ENCODE data around the gene IL9R.

IL9R gene

GRCh38 chrX:155997436-155997835 is at the start of gene IL9R:
TSS of gene IL9R (plus strand) at chrX:155997696. CDS start at chrX:155997760, 64 bp downstream.
- H3K9me3 ChIP-seq (ENCODE audit: insufficient read depth, low read depth, low read length), result peaks cover 64% of the 10 kb centered on the region
- H3K9ac ChIP-seq (ENCODE audit: low read depth, low read length), result no peak within 1 kb of the TSS
- no peak within 1 kb of the TSS for H3K27ac ChIP-seq (ENCODE audit: low read length)
- H3K27me3 ChIP-seq (ENCODE audit: insufficient read depth, low read length), result no peaks in the 10 kb centered on the region
- H3K4me1 ChIP-seq (ENCODE audit: insufficient read depth, low read length), result no peaks in the 10 kb centered on the region
- no peak within 1 kb of the TSS for H3K4me3 ChIP-seq (ENCODE audit: low read length)
- no peaks in the 10 kb centered on the region for H3K36me3 ChIP-seq (ENCODE audit: insufficient read depth, low read depth, low read length)

- H3K27me3 ChIP-seq (ENCODE audit: insufficient read depth, low read length), result no peaks in the 10 kb centered on the region
- peaks cover 68% of the 10 kb centered on the region for H3K9me3 ChIP-seq (ENCODE audit: insufficient read depth, low read depth, low read length)
- H3K4me1 ChIP-seq (ENCODE audit: insufficient read depth, low read length), result no peaks in the 10 kb centered on the region
- no peaks in the 10 kb centered on the region for H3K36me3 ChIP-seq (ENCODE audit: insufficient read depth, low read depth, low read length)
- no peak overlapping the region for H3K4me3 ChIP-seq (ENCODE audit: low read length)
- no peak overlapping the region for H3K27ac ChIP-seq (ENCODE audit: low read length)
- H3K9ac ChIP-seq (ENCODE audit: low read depth, low read length), result no peak overlapping the region
Measured at GRCh38 chrX:155949098-155949497, 48.4 kb upstream of the IL9R start.

GRCh38 chrX:155951237-155951789 is 46.2 kb upstream of the IL9R start:
- no peak overlapping the region for H3K4me3 ChIP-seq (ENCODE audit: low read length)
- H3K4me1 ChIP-seq (ENCODE audit: insufficient read depth, low read length), result no peaks in the 10 kb centered on the region
- no peaks in the 10 kb centered on the region for H3K27me3 ChIP-seq (ENCODE audit: insufficient read depth, low read length)
- no peaks in the 10 kb centered on the region for H3K36me3 ChIP-seq (ENCODE audit: insufficient read depth, low read depth, low read length)
- H3K9ac ChIP-seq (ENCODE audit: low read depth, low read length), result no peak overlapping the region
- H3K27ac ChIP-seq (ENCODE audit: low read length), result no peak overlapping the region
- peaks cover 75% of the 10 kb centered on the region for H3K9me3 ChIP-seq (ENCODE audit: insufficient read depth, low read depth, low read length)

- Histone ChIP-seq H3K9me3 (ENCODE audit: insufficient read depth, low read depth, low read length) (peaks cover 74% of the 10 kb centered on the region), H3K9ac (ENCODE audit: low read depth, low read length) (no peak overlapping the region), H3K4me1 (ENCODE audit: insufficient read depth, low read length) (peaks cover 2% of the 10 kb centered on the region; the same call in 1 of the 2 replicates), H3K27me3 (ENCODE audit: insufficient read depth, low read length) (no peaks in the 10 kb centered on the region), H3K36me3 (ENCODE audit: insufficient read depth, low read depth, low read length) (no peaks in the 10 kb centered on the region), H3K4me3 (ENCODE audit: low read length) (no peak overlapping the region), H3K27ac (ENCODE audit: low read length) (no peak overlapping the region)
Measured at GRCh38 chrX:155953055-155953454, 44.4 kb upstream of the IL9R start.

GRCh38 chrX:155954793-155955192 is 42.7 kb upstream of the IL9R start:
- H3K9ac ChIP-seq (ENCODE audit: low read depth, low read length), result no peak overlapping the region
- no peaks in the 10 kb centered on the region for H3K27me3 ChIP-seq (ENCODE audit: insufficient read depth, low read length)
- H3K9me3 ChIP-seq (ENCODE audit: insufficient read depth, low read depth, low read length), result peaks cover 62% of the 10 kb centered on the region
- no peak overlapping the region for H3K27ac ChIP-seq (ENCODE audit: low read length)
- H3K4me3 ChIP-seq (ENCODE audit: low read length), result no peak overlapping the region
- peaks cover 2% of the 10 kb centered on the region; the same call in 1 of the 2 replicates for H3K4me1 ChIP-seq (ENCODE audit: insufficient read depth, low read length)
- no peaks in the 10 kb centered on the region for H3K36me3 ChIP-seq (ENCODE audit: insufficient read depth, low read depth, low read length)

- H3K36me3 ChIP-seq (ENCODE audit: insufficient read depth, low read depth, low read length), result no peaks in the 10 kb centered on the region
- H3K4me1 ChIP-seq (ENCODE audit: insufficient read depth, low read length), result peaks cover 2% of the 10 kb centered on the region; the same call in 1 of the 2 replicates
- no peak overlapping the region for H3K27ac ChIP-seq (ENCODE audit: low read length)
- H3K9me3 ChIP-seq (ENCODE audit: insufficient read depth, low read depth, low read length), result peaks cover 52% of the 10 kb centered on the region
- no peak overlapping the region for H3K4me3 ChIP-seq (ENCODE audit: low read length)
- H3K27me3 ChIP-seq (ENCODE audit: insufficient read depth, low read length), result no peaks in the 10 kb centered on the region
- H3K9ac ChIP-seq (ENCODE audit: low read depth, low read length), result no peak overlapping the region
Measured at GRCh38 chrX:155956099-155956498, 41.4 kb upstream of the IL9R start.

- H3K36me3 ChIP-seq (ENCODE audit: insufficient read depth, low read depth, low read length), result no peaks in the 10 kb centered on the region
- H3K9me3 ChIP-seq (ENCODE audit: insufficient read depth, low read depth, low read length), result peaks cover 51% of the 10 kb centered on the region
- no peak overlapping the region for H3K9ac ChIP-seq (ENCODE audit: low read depth, low read length)
- peaks cover 2% of the 10 kb centered on the region; the same call in 1 of the 2 replicates for H3K4me1 ChIP-seq (ENCODE audit: insufficient read depth, low read length)
- no peaks in the 10 kb centered on the region for H3K27me3 ChIP-seq (ENCODE audit: insufficient read depth, low read length)
- H3K4me3 ChIP-seq (ENCODE audit: low read length), result no peak overlapping the region
- H3K27ac ChIP-seq (ENCODE audit: low read length), result no peak overlapping the region
Measured at GRCh38 chrX:155956649-155957048, 40.8 kb upstream of the IL9R start.

GRCh38 chrX:155957843-155958242 is 39.7 kb upstream of the IL9R start:
- Histone ChIP-seq H3K27ac (ENCODE audit: low read length) (no peak overlapping the region), H3K4me3 (ENCODE audit: low read length) (peak overlapping the region; percentile 0; the same call in 1 of the 2 replicates), H3K4me1 (ENCODE audit: insufficient read depth, low read length) (peaks cover 2% of the 10 kb centered on the region; the same call in 1 of the 2 replicates), H3K36me3 (ENCODE audit: insufficient read depth, low read depth, low read length) (no peaks in the 10 kb centered on the region), H3K9me3 (ENCODE audit: insufficient read depth, low read depth, low read length) (peaks cover 51% of the 10 kb centered on the region), H3K27me3 (ENCODE audit: insufficient read depth, low read length) (no peaks in the 10 kb centered on the region), H3K9ac (ENCODE audit: low read depth, low read length) (no peak overlapping the region)

GRCh38 chrX:155959018-155959587 is 38.4 kb upstream of the IL9R start:
- Histone ChIP-seq H3K27ac (ENCODE audit: low read length) (no peak overlapping the region), H3K9ac (ENCODE audit: low read depth, low read length) (peak overlapping the region; percentile 60; the same call in 1 of the 2 replicates)

GRCh38 chrX:155962906-155963305 is 34.6 kb upstream of the IL9R start:
- H3K4me1 ChIP-seq (ENCODE audit: insufficient read depth, low read length), result no peaks in the 10 kb centered on the region

More at GRCh38 chrX:155959018-155959587, 38.4 kb upstream of the IL9R start:
- Histone ChIP-seq H3K9me3 (ENCODE audit: insufficient read depth, low read depth, low read length) (peaks cover 51% of the 10 kb centered on the region), H3K4me3 (ENCODE audit: low read length) (peak overlapping the region; percentile 46), H3K4me1 (ENCODE audit: insufficient read depth, low read length) (peaks cover 2% of the 10 kb centered on the region; the same call in 1 of the 2 replicates), H3K27me3 (ENCODE audit: insufficient read depth, low read length) (no peaks in the 10 kb centered on the region), H3K36me3 (ENCODE audit: insufficient read depth, low read depth, low read length) (no peaks in the 10 kb centered on the region)

GRCh38 chrX:155966876-155967275 is 30.6 kb upstream of the IL9R start:
- Histone ChIP-seq H3K27me3 (ENCODE audit: insufficient read depth, low read length) (no peaks in the 10 kb centered on the region), H3K36me3 (ENCODE audit: insufficient read depth, low read depth, low read length) (no peaks in the 10 kb centered on the region), H3K9ac (ENCODE audit: low read depth, low read length) (no peak overlapping the region), H3K4me3 (ENCODE audit: low read length) (no peak overlapping the region), H3K9me3 (ENCODE audit: insufficient read depth, low read depth, low read length) (peaks cover 61% of the 10 kb centered on the region), H3K4me1 (ENCODE audit: insufficient read depth, low read length) (no peaks in the 10 kb centered on the region), H3K27ac (ENCODE audit: low read length) (no peak overlapping the region)

More at GRCh38 chrX:155962906-155963305, 34.6 kb upstream of the IL9R start:
- no peak overlapping the region for H3K4me3 ChIP-seq (ENCODE audit: low read length)
- H3K27ac ChIP-seq (ENCODE audit: low read length), result no peak overlapping the region
- H3K27me3 ChIP-seq (ENCODE audit: insufficient read depth, low read length), result no peaks in the 10 kb centered on the region
- H3K9me3 ChIP-seq (ENCODE audit: insufficient read depth, low read depth, low read length), result peaks cover 50% of the 10 kb centered on the region
- H3K36me3 ChIP-seq (ENCODE audit: insufficient read depth, low read depth, low read length), result no peaks in the 10 kb centered on the region
- H3K9ac ChIP-seq (ENCODE audit: low read depth, low read length), result no peak overlapping the region

GRCh38 chrX:155967653-155968325 is 29.7 kb upstream of the IL9R start:
- no peak overlapping the region for H3K27ac ChIP-seq (ENCODE audit: low read length)
- no peaks in the 10 kb centered on the region for H3K36me3 ChIP-seq (ENCODE audit: insufficient read depth, low read depth, low read length)
- no peaks in the 10 kb centered on the region for H3K4me1 ChIP-seq (ENCODE audit: insufficient read depth, low read length)
- H3K9ac ChIP-seq (ENCODE audit: low read depth, low read length), result no peak overlapping the region
- H3K27me3 ChIP-seq (ENCODE audit: insufficient read depth, low read length), result no peaks in the 10 kb centered on the region
- no peak overlapping the region for H3K4me3 ChIP-seq (ENCODE audit: low read length)
- H3K9me3 ChIP-seq (ENCODE audit: insufficient read depth, low read depth, low read length), result peaks cover 61% of the 10 kb centered on the region

Measured in iPS-20b (cell line).